ENCODE data around the gene HOMER2.
A peak's percentile ranks its signal among the peaks of the same experiment; 100 is the strongest.
"Not testable (repeated sequence)": the region's sequence is repeated elsewhere in the genome, so short reads cannot be mapped to it uniquely, and the experiment has no call there.

The HOMER2 gene

GRCh38 chr15:82952158-82953081, at the start of gene HOMER2:
Gene HOMER2 (minus strand): TSS chr15:82952720. CDS start chr15:82952535, 185 bp downstream.
- DNase-seq, result no peak

GRCh38 chr15:83000672-83001031, 48.1 kb upstream of the HOMER2 start:
- not testable (repeated sequence) for DNase-seq

GRCh38 chr15:82999905-83000671, 47.6 kb upstream of the HOMER2 start:
- peak; percentile 37 for DNase-seq

GRCh38 chr15:82999426-82999825, 46.9 kb upstream of the HOMER2 start:
- no peak for DNase-seq

- DNase-seq, result no peak
Observed at GRCh38 chr15:82995938-82996337, 43.4 kb upstream of the HOMER2 start.

GRCh38 chr15:82995076-82995475, 42.6 kb upstream of the HOMER2 start:
- no peak for DNase-seq

GRCh38 chr15:82993144-82993543, 40.6 kb upstream of the HOMER2 start:
- no peak for DNase-seq

GRCh38 chr15:82992436-82992998, 40.0 kb upstream of the HOMER2 start:
- no peak for DNase-seq

- DNase-seq, result no peak
Observed at GRCh38 chr15:82986442-82986780, 33.9 kb upstream of the HOMER2 start.

- DNase-seq, result peak; percentile 74
Observed at GRCh38 chr15:82985688-82986441, 33.3 kb upstream of the HOMER2 start, which contains the start of gene RAMAC. Gene RAMAC (plus strand): TSS chr15:82986210. CDS start chr15:82989019, 2,809 bp downstream.

- no peak for DNase-seq
Observed at GRCh38 chr15:82980981-82981380, 28.5 kb upstream of the HOMER2 start.

GRCh38 chr15:82979726-82980125, 27.2 kb upstream of the HOMER2 start:
- DNase-seq, result no peak

GRCh38 chr15:82978438-82978837, 25.9 kb upstream of the HOMER2 start:
- DNase-seq, result no peak

GRCh38 chr15:82977076-82977475, 24.6 kb upstream of the HOMER2 start:
- DNase-seq, result no peak

- no peak for DNase-seq
Observed at GRCh38 chr15:82972990-82973389, 20.5 kb upstream of the HOMER2 start.

- DNase-seq, result no peak
Observed at GRCh38 chr15:82971218-82971984, 18.9 kb upstream of the HOMER2 start.

- DNase-seq, result no peak
Observed at GRCh38 chr15:82970696-82971095, 18.2 kb upstream of the HOMER2 start.

GRCh38 chr15:82970078-82970686, 17.7 kb upstream of the HOMER2 start:
- DNase-seq, result no peak

- no peak for DNase-seq
Observed at GRCh38 chr15:82969353-82969752, 16.8 kb upstream of the HOMER2 start.

GRCh38 chr15:82968066-82968465, 15.5 kb upstream of the HOMER2 start:
- DNase-seq, result no peak

- no peak for DNase-seq
Observed at GRCh38 chr15:82966671-82967071, 14.2 kb upstream of the HOMER2 start.

- DNase-seq, result no peak
Observed at GRCh38 chr15:82964890-82965289, 12.4 kb upstream of the HOMER2 start.

All from KG1 (cell line).